Caki2 (cell line): ENCODE results near the gene ALPP. TPM values are rescaled to one million over a fixed set of nuclear protein-coding genes. Genes with fewer than 3 reads are reported as not detected.
"Not testable (repeated sequence)": the region's sequence is repeated elsewhere in the genome, so short reads cannot be mapped to it uniquely, and the experiment has no call there.

Experiments used
- DNase-seq: peaks from one replicate; pipeline ENCODE4 v3.0.0-alpha.2; 2015; ENCODE audit warnings: low read depth
- in situ Hi-C: cut with HindIII; loops from 2 replicates; pipeline ENCODE4 v1.10.0; 2016; ENCODE audit warnings: low sequenced_read_pairs, low pct_unique_long_range_greater_than_20kb, mixed read lengths
- total RNA-seq: library from RNA; depleted of rRNA; stranded (reverse); fragments of >200 nt; shearing (Covaris generic); gene quantifications from 2 replicates; pipeline ENCODE4 v1.2.3, GENCODE V29; 2014; ENCODE audit warnings: low replicate concordance; rRNA removed

Gene ALPP
- not detected in 2 replicates for total RNA-seq

GRCh38 chr2:232378735-232379151 is at the start of gene ALPP:
Gene ALPP (plus strand): TSS chr2:232378751. CDS start chr2:232378803, 52 bp downstream.
- DNase-seq, in situ Hi-C loops: not testable (repeated sequence)

- in situ Hi-C loops, result no loop called here
- DNase-seq, result no peak
Measured at GRCh38 chr2:232329716-232330067, 48.9 kb upstream of the ALPP start.

- in situ Hi-C loops, result no loop called here
- DNase-seq, result no peak
Measured at GRCh38 chr2:232330068-232330999, 48.2 kb upstream of the ALPP start.

- in situ Hi-C loops, result not testable (repeated sequence)
Measured at GRCh38 chr2:232331061-232331460, 47.5 kb upstream of the ALPP start.

GRCh38 chr2:232331641-232332040 is 46.9 kb upstream of the ALPP start:
- in situ Hi-C loops, DNase-seq: not testable (repeated sequence)

More at GRCh38 chr2:232331061-232331460, 47.5 kb upstream of the ALPP start:
- DNase-seq, result not testable (repeated sequence)

GRCh38 chr2:232332244-232332939 is 46.2 kb upstream of the ALPP start:
- DNase-seq, in situ Hi-C loops: not testable (repeated sequence)

GRCh38 chr2:232332940-232333259 is 45.7 kb upstream of the ALPP start:
- DNase-seq, result no peak
- in situ Hi-C loops, result no loop called here

- in situ Hi-C loops, result no loop called here
- peak; percentile 19 for DNase-seq
Measured at GRCh38 chr2:232333361-232334135, 45.0 kb upstream of the ALPP start.

GRCh38 chr2:232334136-232334884 is 44.2 kb upstream of the ALPP start:
- in situ Hi-C loops, DNase-seq: not testable (repeated sequence)

GRCh38 chr2:232334885-232335205 is 43.7 kb upstream of the ALPP start:
- DNase-seq, result not testable (repeated sequence)

GRCh38 chr2:232335206-232335858 is 43.2 kb upstream of the ALPP start:
- DNase-seq, in situ Hi-C loops: not testable (repeated sequence)

More at GRCh38 chr2:232334885-232335205, 43.7 kb upstream of the ALPP start:
- in situ Hi-C loops, result not testable (repeated sequence)

GRCh38 chr2:232335859-232336215 is 42.7 kb upstream of the ALPP start:
- in situ Hi-C loops, result no loop called here
- no peak for DNase-seq

- in situ Hi-C loops, result no loop called here
- no peak for DNase-seq
Measured at GRCh38 chr2:232336241-232336736, 42.3 kb upstream of the ALPP start.

GRCh38 chr2:232336981-232337720 is 41.4 kb upstream of the ALPP start:
- in situ Hi-C loops, result no loop called here
- DNase-seq, result no peak

- in situ Hi-C loops, result not testable (repeated sequence)
Measured at GRCh38 chr2:232338094-232338758, 40.3 kb upstream of the ALPP start.

GRCh38 chr2:232338759-232339106 is 39.8 kb upstream of the ALPP start:
- in situ Hi-C loops, result no loop called here
- no peak for DNase-seq

More at GRCh38 chr2:232338094-232338758, 40.3 kb upstream of the ALPP start:
- not testable (repeated sequence) for DNase-seq
